GM12878 (cell line): ENCODE measurements around the gene DOCK9. TPM values are rescaled to one million over a fixed set of nuclear protein-coding genes. Genes with fewer than 3 reads are reported as not detected.

Experiments
- ATAC-seq: fragments of 200-7000 bp; cut with Tn5 transposase; 3 replicates; pipeline ENCODE4 v1.9.1; 2020; ENCODE audit warnings: mild to moderate bottlenecking, moderate library complexity
- BruUV-seq: library from RNA; stranded (reverse); fragments of 400-500 nt; replicated peaks from 2 replicates; lab custom pipeline; 2021; lab: Mats Ljungman, UMichigan
- CTCF ChIA-PET: fragments of 300-600 bp; sonication (Branson Sonifier 250); formaldehyde crosslinking; extraction: SDS; loops from one replicate; lab custom pipeline; 2021; ENCODE audit warnings: inconsistent platforms; lab: Yijun Ruan, JAX
- POLR2A ChIA-PET: fragments of 350-600 bp; formaldehyde crosslinking; extraction: SDS; loops from one replicate; lab custom pipeline; 2021; ENCODE audit warnings: inconsistent platforms; lab: Charles Lee
- RAD21 ChIA-PET: fragments of 300-600 bp; sonication (Branson Sonifier 250); formaldehyde crosslinking; loops from one replicate; lab custom pipeline; 2023; ENCODE audit warnings: antibody characterized with exemption; ENCODE audit not compliant: unreplicated experiment; lab: Charles Lee
- SMC1A ChIA-PET: fragments of 300-600 bp; sonication (Branson Sonifier 250); formaldehyde crosslinking; loops from one replicate; lab custom pipeline; 2023; ENCODE audit not compliant: unreplicated experiment, uncharacterized antibody; lab: Charles Lee
- DNase-seq: peaks from one replicate; pipeline ENCODE4 v3.0.0-alpha.2; 2011; ENCODE audit warnings: low read depth, low spot score
- FAIRE-seq: peaks from 3 replicates; lab custom pipeline; 2011; peaks lifted over from hg19 to GRCh38; lab: Jason Lieb, UNC
- H2AFZ ChIP-seq: 2 replicates; pipeline ENCODE4 v1.6.0; 2011; ENCODE audit warnings: low read depth, low read length, control low read depth; ENCODE audit not compliant: control insufficient read depth
- H3K27ac ChIP-seq: 2 replicates; pipeline ENCODE4 v1.5.1; 2011; ENCODE audit warnings: control low read depth; ENCODE audit not compliant: control insufficient read depth, insufficient read depth
- H3K27me3 ChIP-seq, 2 experiments: replicated peaks in 1 of 2; 2 replicates each; pipeline versions ENCODE4 v1.6.0 to v1.6.1; 2011; ENCODE audit warnings: low read length in 1 of 2; ENCODE audit not compliant: control insufficient read depth in 2 of 2, insufficient read depth in 2 of 2
- H3K36me3 ChIP-seq, 2 experiments: 2 replicates each; pipeline ENCODE4 v1.5.1; 2011; ENCODE audit warnings: low read length in 1 of 2; ENCODE audit not compliant: control insufficient read depth in 2 of 2, insufficient read depth in 2 of 2
- H3K4me1 ChIP-seq: 2 replicates; pipeline ENCODE4 v1.6.1; 2011; ENCODE audit warnings: mild to moderate bottlenecking, low read length, moderate library complexity, mixed read lengths; ENCODE audit not compliant: control insufficient read depth, insufficient read depth
- H3K4me2 ChIP-seq: 2 replicates; pipeline ENCODE4 v1.6.0; 2011; ENCODE audit warnings: control low read depth; ENCODE audit not compliant: control insufficient read depth, insufficient read depth
- H3K4me3 ChIP-seq: fragments of 200-600 bp; sonication (generic); 2 replicates; pipeline ENCODE4 v1.5.1; 2016
- H3K79me2 ChIP-seq: 2 replicates; pipeline ENCODE4 v1.6.0; 2011; ENCODE audit warnings: low read length; ENCODE audit not compliant: control insufficient read depth, insufficient read depth
- H3K9ac ChIP-seq: 2 replicates; pipeline ENCODE4 v1.8.0; 2011; ENCODE audit warnings: low read length, control low read depth, mixed read lengths; ENCODE audit not compliant: control insufficient read depth, insufficient read depth
- H3K9me3 ChIP-seq: replicated peaks from 3 replicates; pipeline ENCODE4 v1.5.1; 2011; ENCODE audit warnings: mild to moderate bottlenecking, low read length; ENCODE audit not compliant: control insufficient read depth, insufficient read depth
- H4K20me1 ChIP-seq: 2 replicates; pipeline ENCODE4 v1.6.0; 2011; ENCODE audit not compliant: control insufficient read depth, insufficient read depth
- BCL11A ChIP-seq: IDR thresholded peaks from 2 replicates; pipeline ENCODE4 v1.6.1; 2011; ENCODE audit warnings: low read depth, low read length
- BHLHE40 ChIP-seq, 2 experiments: fragments of 450-650 bp in 1 of 2; IDR thresholded peaks; 2 replicates each; pipeline ENCODE4 v1.6.1; 2011 to 2017; ENCODE audit warnings: low read depth in 2 of 2, borderline replicate concordance in 1 of 2, improper control_type of control experiment in 1 of 2, low read length in 1 of 2, mild to moderate bottlenecking in 1 of 2
- CHD4 ChIP-seq: fragments of 200-600 bp; sonication (generic); IDR thresholded peaks from 2 replicates; pipeline ENCODE4 v1.6.1; 2016; ENCODE audit warnings: mild to moderate bottlenecking
- CTCF ChIP-seq, 3 experiments: IDR thresholded peaks in 2 of 3; conservative IDR thresholded peaks in 1 of 3; 2 replicates each; pipeline ENCODE4 v1.5.1; 2011; ENCODE audit warnings: low read depth in 3 of 3, low read length in 3 of 3, mild to moderate bottlenecking in 3 of 3, control low read depth in 2 of 3, moderate library complexity in 2 of 3, inconsistent platforms in 1 of 3, mixed read lengths in 1 of 3; ENCODE audit not compliant: control insufficient read depth in 2 of 3, insufficient read depth in 1 of 3; ENCODE audit errors: extremely low read depth in 1 of 3
- CUX1 ChIP-seq: IDR thresholded peaks from 2 replicates; pipeline ENCODE4 v1.6.1; 2012; ENCODE audit warnings: improper control_type of control experiment, low read depth, low read length; ENCODE audit not compliant: insufficient replicate concordance
- DPF2 ChIP-seq: fragments of 450-650 bp; IDR thresholded peaks from 2 replicates; pipeline ENCODE4 v1.6.1; 2017; ENCODE audit warnings: mild to moderate bottlenecking
- LARP7 ChIP-seq: fragments of 450-650 bp; IDR thresholded peaks from 2 replicates; pipeline ENCODE4 v1.6.1; 2017; ENCODE audit warnings: mild to moderate bottlenecking
- NR2C1 ChIP-seq: fragments of 450-650 bp; IDR thresholded peaks from 2 replicates; pipeline ENCODE4 v1.6.1; 2017; ENCODE audit warnings: antibody characterized with exemption, mild to moderate bottlenecking, moderate library complexity
- POLR2AphosphoS2 ChIP-seq: IDR thresholded peaks from 2 replicates; pipeline ENCODE4 v1.6.1; 2011; ENCODE audit warnings: low read depth, mild to moderate bottlenecking, low read length, improper control_type of control experiment, moderate library complexity
- SRF ChIP-seq, 2 experiments: IDR thresholded peaks; 2 replicates each; pipeline ENCODE4 v1.6.1; 2011; ENCODE audit warnings: low read depth in 2 of 2, low read length in 2 of 2, mild to moderate bottlenecking in 1 of 2, moderate library complexity in 1 of 2
- STAT3 ChIP-seq: IDR thresholded peaks from 2 replicates; pipeline ENCODE4 v1.6.1; 2011; ENCODE audit warnings: low read depth, low read length, improper control_type of control experiment
- TARDBP ChIP-seq: IDR thresholded peaks from 2 replicates; pipeline ENCODE4 v1.6.1; 2016; ENCODE audit warnings: borderline replicate concordance
- ZBTB40 ChIP-seq: fragments of 450-650 bp; IDR thresholded peaks from 2 replicates; pipeline ENCODE4 v1.6.1; 2016; ENCODE audit warnings: mild to moderate bottlenecking, moderate library complexity, borderline replicate concordance
- ZNF24 ChIP-seq: fragments of 450-650 bp; IDR thresholded peaks from 2 replicates; pipeline ENCODE4 v1.6.1; 2017; ENCODE audit warnings: antibody characterized with exemption, mild to moderate bottlenecking
- WGBS: methylation state at CpG from one replicate; pipeline ENCODE4 v1.1.6; 2016; ENCODE audit warnings: low lambda C conversion rate; ENCODE audit not compliant: insufficient replicate concordance, insufficient coverage; ENCODE audit errors: missing lambda C conversion rate; 5-methylcytosine and 5-hydroxymethylcytosine counted together
- in situ Hi-C: fragments of 300-500 bp; cut with MboI; formaldehyde crosslinking; loops from 9 replicates; pipeline ENCODE4 v1.14.3; 2018; ENCODE audit warnings: mixed read lengths
- intact Hi-C: fragments of 100-400 bp; cut with micrococcal nuclease; formaldehyde crosslinking; loops from one replicate; pipeline ENCODE4 v1.14.2; 2022; ENCODE audit not compliant: unreplicated experiment
- polyA plus RNA-seq, 11 experiments: library from polyadenylated mRNA; depleted of rRNA in 4 of 11; unstranded in 6 of 11; stranded (reverse) in 5 of 11; fragments of >200 nt; fragmentation: Nextera tagmentation in 4 of 11; fragmentation: Illumina TruSeq in 1 of 11; extraction: Ambion mirVana in 4 of 11; extraction: Trizol in 1 of 11; gene quantifications; 1 replicate in 1 of 11; 2 replicates in 10 of 11; pipeline versions ENCODE4 v1.2.1 to v1.2.3, GENCODE V29; 2011 to 2016; ENCODE audit warnings: inconsistent platforms in 2 of 11, missing spikeins in 2 of 11, low read depth in 1 of 11
- total RNA-seq, 4 experiments: library from RNA; depleted of rRNA in 3 of 4; stranded (reverse); fragments of >200 nt in 3 of 4; fragmentation: Illumina TruSeq in 1 of 4; extraction: Trizol in 1 of 4; gene quantifications; 2 replicates each; pipeline versions ENCODE4 v1.2.1 to v1.2.3, GENCODE V29; 2013 to 2021

The DOCK9 gene
- total and polyA plus RNA-seq, 10 of the 15 experiments (the other 5 are each of a cell fraction or from before 2014, with no cell fraction given), result 0.09 to 2.9 (median 0.74) TPM

- POLR2A ChIA-PET, result no interaction called here
- RAD21 ChIA-PET, result no interaction called here
- no peaks in the 10 kb centered on the region for H3K79me2 ChIP-seq
- H3K4me3 ChIP-seq, result no peak overlapping the region
- SMC1A ChIA-PET, result no interaction called here
- no peak overlapping the region for H3K4me2 ChIP-seq
- H4K20me1 ChIP-seq, result no peaks in the 10 kb centered on the region
- no TSS peak for BruUV-seq
- no peak overlapping the region for H3K9ac ChIP-seq
- FAIRE-seq, result no peak
- no peaks in the 10 kb centered on the region for H3K9me3 ChIP-seq
- DNase-seq, result no peak
- no peak overlapping the region for H2AFZ ChIP-seq
- WGBS, result 13% methylated on average over 3 of the region's 3 CpGs
- H3K27me3 ChIP-seq, result no peaks in the 10 kb centered on the region
- in situ Hi-C loops, result no loop called here
- ATAC-seq, result no peak
- no peaks in the 10 kb centered on the region for H3K36me3 ChIP-seq
- CTCF ChIA-PET, result no interaction called here
- no peak overlapping the region for H3K27ac ChIP-seq
- H3K4me1 ChIP-seq, result no peaks in the 10 kb centered on the region
- intact Hi-C loops, result no loop called here
- no peak for TF ChIP-seq LARP7
- TF ChIP-seq TARDBP, result no peak
- TF ChIP-seq ZBTB40, result no peak
- no peak for TF ChIP-seq CTCF (IDR thresholded peaks at IDR 0.05 in 2 of 3, conservative IDR thresholded peaks at IDR 0.05 in 1 of 3; ENCODE audit: control insufficient read depth in 2 of 3, extremely low read depth in 1 of 3, insufficient read depth in 1 of 3, low read depth in 3 of 3, low read length in 3 of 3)
- no peak for TF ChIP-seq NR2C1
- TF ChIP-seq DPF2, result no peak
- no peak for TF ChIP-seq CUX1
- no peak for TF ChIP-seq POLR2AphosphoS2
- no peak for TF ChIP-seq BCL11A
- TF ChIP-seq STAT3, result no peak
- TF ChIP-seq BHLHE40 (IDR thresholded peaks at IDR 0.05; ENCODE audit: borderline replicate concordance in 1 of 2, low read depth in 2 of 2, low read length in 1 of 2), result no peak
- TF ChIP-seq CHD4, result no peak
- TF ChIP-seq SRF (IDR thresholded peaks at IDR 0.05; ENCODE audit: low read depth in 2 of 2, low read length in 2 of 2), result no peak
- TF ChIP-seq ZNF24, result no peak
Measured at GRCh38 chr13:98892077-98892476, 85.8 kb downstream of the DOCK9 start.
